ENCODE results near the gene RELL1.

DNA sequence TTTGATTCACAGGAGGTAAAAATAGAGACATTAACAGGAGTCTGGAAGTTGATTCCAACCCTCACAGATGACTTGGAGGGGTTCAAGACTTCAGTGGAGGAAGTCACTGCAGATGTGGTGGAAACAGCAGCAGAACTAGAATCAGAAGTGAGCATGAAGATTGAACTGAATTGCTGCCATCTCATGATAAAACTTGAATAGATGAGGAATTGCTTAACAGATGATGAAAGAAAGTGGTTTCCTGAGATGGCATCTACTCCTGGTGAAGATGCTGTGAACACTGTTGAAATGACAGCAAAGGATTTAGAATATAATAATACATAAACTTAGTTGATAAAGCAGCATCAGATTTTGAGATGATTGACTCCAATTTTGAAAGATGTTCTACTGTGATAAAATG, 76.5 kb downstream of the RELL1 start:
- no peak for TF ChIP-seq POLR2A (IDR thresholded peaks at IDR 0.05; ENCODE audit: low read depth)
- TF ChIP-seq, protein P1, sequence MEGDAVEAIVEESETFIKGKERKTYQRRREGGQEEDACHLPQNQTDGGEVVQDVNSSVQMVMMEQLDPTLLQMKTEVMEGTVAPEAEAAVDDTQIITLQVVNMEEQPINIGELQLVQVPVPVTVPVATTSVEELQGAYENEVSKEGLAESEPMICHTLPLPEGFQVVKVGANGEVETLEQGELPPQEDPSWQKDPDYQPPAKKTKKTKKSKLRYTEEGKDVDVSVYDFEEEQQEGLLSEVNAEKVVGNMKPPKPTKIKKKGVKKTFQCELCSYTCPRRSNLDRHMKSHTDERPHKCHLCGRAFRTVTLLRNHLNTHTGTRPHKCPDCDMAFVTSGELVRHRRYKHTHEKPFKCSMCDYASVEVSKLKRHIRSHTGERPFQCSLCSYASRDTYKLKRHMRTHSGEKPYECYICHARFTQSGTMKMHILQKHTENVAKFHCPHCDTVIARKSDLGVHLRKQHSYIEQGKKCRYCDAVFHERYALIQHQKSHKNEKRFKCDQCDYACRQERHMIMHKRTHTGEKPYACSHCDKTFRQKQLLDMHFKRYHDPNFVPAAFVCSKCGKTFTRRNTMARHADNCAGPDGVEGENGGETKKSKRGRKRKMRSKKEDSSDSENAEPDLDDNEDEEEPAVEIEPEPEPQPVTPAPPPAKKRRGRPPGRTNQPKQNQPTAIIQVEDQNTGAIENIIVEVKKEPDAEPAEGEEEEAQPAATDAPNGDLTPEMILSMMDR (IDR thresholded peaks at IDR 0.05), result no peak

Data from esophagus muscularis mucosa (tissue), 3 donors.